ENCODE results near the gene FNTB.

The FNTB gene, protein sequence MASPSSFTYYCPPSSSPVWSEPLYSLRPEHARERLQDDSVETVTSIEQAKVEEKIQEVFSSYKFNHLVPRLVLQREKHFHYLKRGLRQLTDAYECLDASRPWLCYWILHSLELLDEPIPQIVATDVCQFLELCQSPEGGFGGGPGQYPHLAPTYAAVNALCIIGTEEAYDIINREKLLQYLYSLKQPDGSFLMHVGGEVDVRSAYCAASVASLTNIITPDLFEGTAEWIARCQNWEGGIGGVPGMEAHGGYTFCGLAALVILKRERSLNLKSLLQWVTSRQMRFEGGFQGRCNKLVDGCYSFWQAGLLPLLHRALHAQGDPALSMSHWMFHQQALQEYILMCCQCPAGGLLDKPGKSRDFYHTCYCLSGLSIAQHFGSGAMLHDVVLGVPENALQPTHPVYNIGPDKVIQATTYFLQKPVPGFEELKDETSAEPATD

DNA sequence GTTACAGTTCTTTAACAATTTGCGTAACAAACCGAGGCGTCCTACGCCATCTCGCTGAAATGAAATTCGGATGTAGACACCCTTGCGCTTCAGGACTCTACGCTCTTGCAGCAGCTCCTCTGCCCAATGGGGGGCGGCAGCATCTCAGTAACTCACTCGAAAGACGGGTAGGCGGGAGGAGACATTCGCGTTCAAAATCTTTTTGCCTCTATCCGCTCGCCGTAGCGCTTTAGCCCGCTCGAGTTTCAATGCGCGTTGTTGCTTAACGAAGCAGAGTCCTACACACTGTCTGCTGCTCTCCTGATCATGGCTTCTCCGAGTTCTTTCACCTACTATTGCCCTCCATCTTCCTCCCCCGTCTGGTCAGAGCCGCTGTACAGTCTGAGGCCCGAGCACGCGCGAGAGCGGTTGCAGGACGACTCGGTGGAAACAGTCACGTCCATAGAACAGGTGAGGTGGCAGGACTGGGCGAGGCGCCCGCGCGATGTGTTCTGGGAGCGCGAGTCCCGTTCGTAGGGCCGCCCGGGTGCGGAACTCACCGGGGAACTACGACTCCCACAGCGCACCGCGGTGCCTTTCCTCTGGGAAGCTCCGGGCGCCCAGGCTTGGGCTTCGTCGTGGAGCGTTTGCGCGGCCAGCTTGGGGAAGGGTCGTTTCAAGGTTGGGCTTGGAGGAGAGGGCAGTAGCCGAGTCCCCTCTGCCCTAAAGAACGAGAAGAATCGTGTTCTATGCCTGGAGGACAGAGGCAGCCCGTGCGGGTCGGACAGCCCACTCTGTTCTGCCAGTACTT, at the start of gene FNTB:
Gene FNTB, plus strand, starts transcription at position 248 of the 790 bp plus-strand sequence. Its CDS starts 59 bp downstream, at position 307.
- peak; percentile 95 to 98 (median 97) for DNase-seq

DNA sequence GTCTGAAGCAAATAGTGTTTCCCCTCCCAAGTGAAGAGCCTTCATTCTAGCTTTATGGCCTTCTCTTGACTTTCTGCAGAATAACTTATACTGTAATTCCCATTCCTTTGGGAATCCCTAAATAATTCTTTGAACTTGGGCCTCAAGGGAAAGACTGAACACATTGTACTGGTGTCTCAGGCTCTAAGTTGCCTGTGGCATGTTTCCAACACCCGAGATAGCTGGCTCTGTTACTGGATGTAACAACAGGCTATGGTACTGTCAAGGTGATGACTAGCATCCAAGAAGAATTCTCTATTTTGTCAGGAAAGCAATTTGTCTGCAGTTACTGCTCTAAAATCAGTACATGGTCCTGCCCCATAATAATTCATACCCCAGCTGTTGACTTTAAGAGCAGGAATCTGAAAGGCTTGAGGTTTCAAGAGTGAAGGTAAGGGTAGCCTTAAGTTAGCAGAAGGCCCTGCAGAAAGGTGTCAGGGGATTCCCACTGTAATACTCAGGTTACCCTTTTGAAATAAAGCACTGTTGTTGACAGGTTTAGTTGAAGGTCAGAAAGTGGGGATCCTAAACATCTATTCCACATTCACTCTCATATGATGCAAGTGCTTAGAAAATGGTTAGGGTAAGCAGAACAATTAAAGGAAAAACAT, 49.4 kb upstream of the FNTB start:
- peak in 1 of 3 experiments; percentile 3 for DNase-seq

DNA sequence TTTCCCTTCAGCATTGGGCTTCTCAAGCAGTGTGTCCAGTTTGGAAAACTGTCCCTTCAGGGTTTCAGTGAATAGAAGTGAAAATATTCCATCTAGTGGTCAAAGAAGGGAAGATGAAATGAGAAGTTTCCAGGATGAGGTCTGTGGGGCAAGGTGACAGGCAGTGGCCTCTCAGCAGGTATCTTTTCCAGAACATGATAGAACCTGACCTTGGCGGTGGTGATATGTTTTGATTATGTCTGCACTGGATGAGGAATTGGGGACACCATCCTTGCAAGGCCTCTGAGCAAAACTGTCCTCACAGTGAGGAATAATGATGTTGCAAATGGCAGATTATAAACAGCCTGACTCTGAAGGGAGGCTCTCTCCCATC, 48.9 kb upstream of the FNTB start:
- peak in 1 of 3 experiments; percentile 3 for DNase-seq

DNA sequence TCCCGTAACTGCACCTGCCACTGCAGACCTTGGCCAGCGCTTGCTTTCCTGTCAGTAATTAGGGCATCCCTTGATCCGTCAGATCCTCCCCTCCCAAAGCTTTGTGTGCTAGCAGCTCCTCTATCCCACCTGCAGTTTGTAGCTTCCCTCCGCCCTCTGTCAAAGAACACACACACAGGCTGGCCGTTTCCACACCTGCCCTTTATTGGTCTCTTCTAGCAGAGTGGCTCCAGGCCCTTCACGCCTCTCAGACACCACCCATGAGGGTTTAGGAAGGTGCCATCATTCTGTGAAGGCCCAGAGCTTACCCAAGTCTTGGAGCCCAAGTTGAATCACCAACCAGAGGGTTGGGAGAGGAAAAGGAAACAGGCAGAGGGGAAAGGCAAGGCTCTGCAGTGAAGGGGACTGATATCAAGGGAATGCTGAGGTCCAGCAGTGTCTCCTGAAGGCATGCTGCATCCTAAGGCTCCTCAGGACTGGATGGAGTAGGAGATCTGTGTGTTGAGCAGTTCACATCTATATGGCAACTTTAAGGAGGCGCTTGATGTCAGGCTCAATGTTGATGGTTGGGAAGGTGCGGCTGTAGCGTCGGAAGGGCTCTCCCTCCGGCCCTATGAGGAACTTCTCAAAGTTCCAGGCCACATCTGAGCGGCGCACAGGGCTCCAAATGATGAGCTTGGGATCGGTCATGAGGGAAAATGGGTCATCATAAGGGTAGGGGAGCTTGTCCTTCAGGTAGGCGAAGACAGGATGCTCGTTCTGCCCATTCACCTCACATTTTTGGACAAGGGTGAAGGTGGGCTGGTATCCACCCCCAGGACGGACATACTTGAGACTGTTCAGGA, 47.5 kb upstream of the FNTB start:
- peak; percentile 49 to 84 (median 53) for DNase-seq

DNA sequence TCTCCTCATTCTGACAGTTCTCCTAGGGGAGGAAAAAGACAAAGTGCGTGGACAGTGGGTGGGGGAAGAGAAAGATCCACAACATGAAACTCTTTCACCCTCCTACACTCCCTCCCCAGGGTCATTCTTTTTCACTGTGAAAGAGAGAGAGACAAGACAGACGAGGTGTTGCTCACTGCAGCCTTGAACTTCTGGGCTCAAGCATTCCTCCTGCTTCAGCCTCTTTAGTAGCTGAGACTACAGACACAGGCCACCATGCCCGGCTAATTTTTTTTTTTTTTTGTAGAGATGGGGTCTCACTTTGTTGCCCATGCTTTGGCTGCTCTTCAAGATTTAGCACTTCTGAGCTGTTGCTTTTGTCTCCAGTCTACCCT, 46.9 kb upstream of the FNTB start:
- DNase-seq, result no peak

DNA sequence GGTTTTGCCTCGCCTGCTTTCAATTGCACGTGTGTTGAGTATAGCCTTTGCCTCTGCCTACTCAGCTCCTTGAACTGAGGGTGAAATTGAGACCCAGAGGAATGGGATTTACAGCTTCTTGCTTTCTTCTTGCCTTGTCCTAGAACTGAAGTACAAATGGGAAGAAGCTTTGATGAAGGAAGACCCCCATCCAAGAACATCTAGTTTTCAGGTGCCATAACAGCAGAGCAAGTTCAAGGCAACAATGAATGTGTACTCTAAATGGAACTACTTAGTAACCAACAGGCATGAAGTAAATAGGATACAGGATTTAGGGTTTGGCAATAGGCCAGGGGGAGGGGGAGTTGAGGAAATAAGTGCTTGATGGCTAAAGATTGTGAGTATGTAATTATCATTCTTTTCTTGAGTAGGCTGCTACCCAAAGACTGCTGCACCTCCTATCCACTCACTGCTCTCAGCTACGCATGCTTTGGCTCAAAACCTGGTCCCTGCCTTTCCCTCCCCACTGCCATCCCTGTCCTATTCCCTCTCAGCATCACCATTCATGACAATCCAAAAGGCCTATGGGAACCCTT, 46.3 kb upstream of the FNTB start:
- DNase-seq, result no peak

DNA sequence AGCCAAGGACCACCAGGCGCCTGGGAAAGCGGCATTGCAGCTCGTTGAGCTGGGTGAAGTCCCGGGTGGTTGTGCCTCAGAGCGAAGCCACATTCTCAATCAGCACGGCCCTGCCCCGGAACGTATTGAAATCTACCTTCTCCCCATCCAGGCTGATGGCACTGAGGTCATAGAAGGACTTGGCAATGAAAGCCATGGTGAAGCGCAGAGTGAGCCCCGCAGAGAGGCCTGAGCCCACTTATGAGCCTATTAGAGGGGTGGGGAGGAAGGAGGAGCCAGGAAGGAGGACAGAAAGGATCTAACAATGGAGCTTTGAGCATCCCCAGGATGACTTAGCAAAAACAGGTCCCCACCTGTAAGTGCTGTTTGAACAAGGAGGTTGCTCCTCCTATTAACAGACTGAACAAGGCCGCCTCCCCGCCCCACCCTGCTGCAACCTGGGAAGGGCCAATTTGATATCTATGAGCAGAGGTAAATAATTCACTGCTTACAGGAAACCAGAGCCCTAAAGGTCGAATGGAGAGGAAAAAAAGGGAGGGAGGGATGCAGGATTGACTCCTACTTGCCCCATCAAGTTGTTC, 44.1 kb upstream of the FNTB start, which contains the start of gene GPX2:
Gene GPX2, minus strand, starts transcription at position 215 of the 581 bp plus-strand sequence. Its CDS starts 19 bp downstream, at position 196.
- DNase-seq, result peak; percentile 75 to 91 (median 90)

DNA sequence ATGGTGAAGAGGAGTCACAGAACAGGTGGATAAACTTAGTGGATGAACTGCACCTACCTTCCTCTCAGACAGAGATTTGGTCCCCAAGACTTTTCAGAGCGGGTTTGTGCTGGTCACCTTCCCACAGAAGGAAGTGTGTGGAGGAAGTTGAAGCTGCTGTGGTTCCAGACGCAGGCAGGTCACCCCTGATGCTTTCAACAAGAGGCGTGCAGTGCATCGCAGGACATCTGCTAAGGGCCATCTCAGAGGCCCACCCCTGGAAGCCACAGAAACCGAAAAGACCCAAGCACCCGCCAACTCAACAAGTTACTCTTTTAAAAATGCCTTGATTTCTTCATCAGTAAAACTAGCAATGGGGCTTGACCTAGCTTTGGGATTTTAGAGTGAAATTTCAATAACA, 43.1 kb upstream of the FNTB start:
- no peak for DNase-seq

DNA sequence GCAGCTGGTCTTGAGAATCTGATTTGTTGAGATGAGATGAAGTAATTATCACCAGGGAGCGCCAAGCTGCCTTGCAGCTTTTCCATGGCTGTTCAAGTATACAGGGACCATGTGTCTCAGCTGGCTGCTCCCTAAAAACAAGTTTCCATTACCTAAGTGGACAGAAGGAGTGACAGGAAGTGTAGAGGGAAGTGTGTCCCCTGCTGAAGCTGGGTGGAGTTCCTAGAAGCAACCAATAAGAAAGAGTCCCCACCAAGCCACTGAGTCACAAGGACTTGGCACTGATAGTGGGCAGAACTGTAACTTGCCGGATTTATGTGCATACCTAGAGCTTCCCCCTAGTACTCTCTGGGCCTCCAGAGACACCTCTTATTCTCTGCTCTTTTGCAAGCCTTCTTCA, 42.7 kb upstream of the FNTB start:
- no peak for DNase-seq

DNA sequence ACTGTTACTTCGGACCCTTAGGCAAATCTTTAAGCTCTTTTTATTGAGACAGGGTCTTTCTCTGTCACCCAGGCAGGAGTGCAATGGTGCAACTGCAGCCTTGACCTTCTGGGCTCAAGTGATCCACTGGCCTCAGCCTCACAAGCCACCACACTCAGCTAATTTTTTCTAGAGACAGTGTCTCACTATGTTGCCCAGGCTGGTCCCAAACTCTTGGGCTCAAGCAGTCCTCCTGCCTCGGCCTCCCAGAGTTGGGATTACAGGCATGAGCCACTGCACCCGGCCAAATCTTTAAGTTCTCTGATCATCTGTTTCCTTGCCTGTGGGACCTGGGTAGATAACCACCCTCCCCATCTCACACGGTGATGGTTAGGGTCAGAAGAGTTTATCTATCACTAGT, 41.8 kb upstream of the FNTB start:
- DNase-seq, result no peak

DNA sequence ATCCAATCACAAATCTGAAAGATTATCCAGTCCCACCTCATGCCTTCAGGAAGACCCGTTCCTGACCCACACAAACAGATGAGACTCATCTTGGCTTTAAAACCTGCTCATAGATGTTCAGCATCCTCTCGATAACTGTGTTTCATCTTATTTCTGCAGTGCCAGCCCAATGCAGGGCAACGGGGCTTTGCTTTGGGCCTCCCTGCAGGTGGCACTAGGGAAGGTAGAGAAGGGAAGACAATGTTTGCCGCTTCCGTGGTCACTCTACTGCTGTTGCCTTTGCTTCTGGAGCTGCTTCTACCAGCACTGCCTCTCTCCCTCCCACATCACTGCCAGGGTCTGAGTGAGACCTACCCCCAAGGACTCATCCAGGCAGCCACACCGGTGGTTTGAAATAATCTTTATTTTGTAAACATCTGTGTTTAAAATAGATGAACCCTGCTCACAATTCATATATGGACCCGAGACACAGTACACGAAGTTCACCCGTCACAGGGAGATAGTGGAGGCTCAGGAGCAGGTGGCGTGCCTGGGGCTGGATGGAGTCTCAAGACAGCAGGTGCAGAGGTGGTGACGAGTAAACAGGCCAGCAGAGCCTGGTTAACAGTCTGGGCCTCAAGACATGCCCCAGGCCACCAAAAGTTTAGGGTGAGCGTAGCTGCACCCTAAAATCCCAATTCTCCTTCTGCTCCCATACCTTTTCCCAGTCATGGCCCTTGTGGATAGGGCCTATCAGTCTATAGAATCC, 41.1 kb upstream of the FNTB start:
- DNase-seq, result no peak

DNA sequence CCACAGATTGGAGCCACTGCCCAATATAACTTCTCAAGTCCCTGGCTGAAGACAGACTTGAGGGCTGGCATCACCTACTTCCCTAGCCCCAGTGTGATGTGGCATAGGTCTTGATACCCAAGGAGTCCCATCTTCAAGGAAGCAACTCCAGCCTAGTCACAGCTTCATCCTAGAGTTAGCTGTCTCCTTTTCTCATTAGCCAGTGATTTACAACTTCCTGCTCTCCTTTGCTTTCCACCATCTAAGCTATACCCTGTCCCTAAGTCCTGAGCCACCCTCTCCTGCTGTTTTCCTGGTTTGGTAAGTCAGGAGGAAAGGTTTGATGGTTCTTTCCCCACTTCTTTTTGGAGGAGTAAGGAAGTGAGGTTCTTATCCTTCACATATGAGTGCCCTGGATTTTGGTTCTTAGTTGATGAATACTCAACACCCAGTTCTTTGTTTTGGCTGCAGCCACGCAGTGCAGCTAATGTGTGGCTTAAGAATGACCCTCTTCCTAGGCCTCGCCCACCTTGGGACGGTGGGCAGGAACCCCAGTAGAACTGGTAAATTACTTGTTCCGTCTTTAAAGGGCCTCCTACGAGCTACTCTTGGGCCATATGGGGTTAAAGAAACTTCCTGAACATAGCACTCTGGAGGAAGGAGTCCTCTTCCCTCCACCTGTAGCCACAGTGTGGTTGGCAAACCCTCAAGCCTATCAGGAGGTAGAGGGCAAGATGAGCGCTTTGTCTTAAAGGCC, 40.2 kb upstream of the FNTB start:
- no peak for DNase-seq

DNA sequence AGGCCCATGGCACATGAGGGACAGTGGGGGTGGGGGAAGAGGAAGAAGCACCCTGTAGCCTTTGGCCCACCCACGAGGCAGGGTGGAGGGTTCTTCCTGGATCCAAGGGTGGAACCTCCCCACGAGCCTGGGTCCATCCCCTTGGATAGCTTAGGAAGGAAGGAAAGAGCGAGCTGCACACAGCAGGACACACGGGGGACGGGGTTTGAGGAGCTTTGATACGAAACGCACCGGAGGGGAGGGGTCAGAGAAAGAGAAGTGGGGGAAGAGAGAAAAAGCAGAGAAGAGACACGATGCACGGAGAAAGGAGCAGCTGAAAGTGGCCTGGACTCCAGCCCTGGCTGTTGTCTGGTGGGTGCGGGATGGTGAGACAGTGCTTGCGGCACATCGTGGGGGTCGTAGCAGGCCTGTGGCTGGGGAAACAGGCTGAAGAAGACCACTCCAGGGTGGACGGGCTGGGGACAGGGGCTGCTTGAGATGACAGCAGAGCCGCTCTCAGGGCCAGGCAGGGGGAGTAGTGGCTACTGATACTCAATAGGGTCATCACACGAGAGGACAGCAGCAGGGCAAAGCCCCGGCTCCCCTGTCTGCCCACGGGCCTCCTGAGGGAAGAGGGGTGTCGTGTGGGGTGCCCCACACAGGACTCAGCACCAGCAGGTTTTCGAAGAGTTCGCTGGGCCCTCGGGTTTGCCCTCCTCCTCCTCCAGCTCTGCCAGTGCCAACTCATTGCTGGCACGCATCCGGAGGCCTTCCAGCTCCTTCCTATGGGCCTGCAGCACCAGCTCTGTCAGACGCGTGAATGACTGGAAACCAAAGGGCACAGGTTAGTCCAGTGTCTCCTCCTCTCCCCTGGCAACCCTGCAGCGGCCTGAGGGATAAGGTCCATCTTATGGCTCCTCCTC, 38.7 kb upstream of the FNTB start:
- DNase-seq, result no peak

DNA sequence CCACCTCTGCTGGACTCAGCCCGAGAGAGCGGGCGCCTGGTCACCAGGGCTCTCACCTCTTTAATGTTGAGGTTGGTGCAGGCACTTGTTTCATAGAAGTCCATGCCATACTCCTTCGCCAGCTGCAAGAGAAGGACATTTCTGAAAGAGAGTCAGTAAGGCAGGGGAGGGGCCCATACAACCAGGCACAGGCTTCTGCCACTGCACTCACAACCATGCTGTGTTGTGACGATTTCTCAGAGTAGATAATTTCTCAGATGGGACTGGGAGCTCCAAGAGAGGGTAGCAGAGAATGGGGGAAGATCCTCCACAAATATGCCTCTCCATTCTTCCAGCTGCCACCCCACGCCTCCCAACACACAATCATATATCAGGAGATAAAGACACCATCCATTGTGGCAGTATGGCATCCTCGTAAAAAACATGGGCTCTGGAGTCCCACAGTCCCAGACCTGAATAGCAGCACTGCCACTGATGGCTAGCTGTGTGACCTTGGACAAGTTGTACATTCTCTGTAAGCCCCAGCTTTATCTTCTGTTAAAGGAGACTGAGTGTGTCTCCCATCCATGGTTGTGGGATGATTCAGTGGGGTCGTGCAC, 38.0 kb upstream of the FNTB start:
- DNase-seq, result no peak

DNA sequence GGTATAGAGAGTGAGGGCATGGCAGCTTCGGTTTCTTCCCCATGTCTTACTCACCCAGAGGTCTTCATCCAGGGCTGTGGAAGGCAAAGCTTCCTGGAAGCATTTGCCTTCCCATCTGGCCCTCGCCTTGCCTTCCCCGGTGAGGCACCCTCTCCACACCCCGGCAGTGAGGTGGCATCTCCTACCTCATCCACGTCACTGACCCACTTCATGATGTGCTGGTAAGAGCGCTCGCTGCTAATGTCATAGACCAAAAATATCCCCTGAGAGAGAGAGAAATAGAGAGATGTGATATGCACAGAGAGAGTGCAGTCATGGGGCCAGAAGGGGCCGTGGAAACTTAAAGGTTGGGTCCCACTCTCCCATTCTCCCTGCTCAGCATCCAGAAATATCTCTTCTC, 35.8 kb upstream of the FNTB start:
- DNase-seq, result no peak

DNA sequence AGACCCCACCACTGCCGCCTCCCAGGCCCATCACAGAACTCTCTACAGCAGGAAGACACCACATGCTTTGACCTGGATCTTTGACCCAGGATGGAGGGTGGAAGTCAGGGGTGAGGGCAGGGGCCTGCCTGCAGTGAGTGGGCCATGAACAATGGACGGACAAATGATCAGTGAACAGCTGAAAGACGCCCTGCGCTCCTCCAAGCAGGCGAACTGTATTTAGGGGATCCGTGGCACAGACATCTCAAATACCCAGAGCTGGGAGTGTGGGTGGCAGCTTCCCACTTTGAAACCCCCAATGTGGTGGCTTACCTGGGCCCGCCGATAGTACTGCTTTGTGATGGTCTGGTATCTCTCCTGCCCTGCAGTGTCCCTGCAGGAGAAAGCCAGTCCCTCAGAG, 35.4 kb upstream of the FNTB start:
- DNase-seq, result no peak

DNA sequence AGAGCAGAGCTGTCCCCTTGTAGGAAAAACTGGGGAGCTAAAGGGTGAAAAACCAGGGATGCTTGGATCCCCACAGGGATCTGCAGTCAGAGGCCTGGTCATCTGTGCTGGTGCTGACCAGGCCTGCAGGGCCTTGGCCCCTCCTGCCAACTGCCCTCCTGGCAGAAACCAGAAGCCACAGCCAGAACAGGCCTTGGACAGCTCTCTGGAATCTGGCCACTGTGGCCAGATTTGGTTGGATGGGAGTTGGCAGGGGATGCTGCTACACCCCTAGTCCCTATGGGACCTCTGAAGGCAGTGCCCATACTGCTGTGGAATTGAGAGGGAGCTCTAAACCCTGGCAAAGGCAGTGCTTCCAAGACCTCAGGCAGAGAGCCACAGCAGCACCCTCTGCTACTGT, 35.0 kb upstream of the FNTB start:
- no peak for DNase-seq

DNA sequence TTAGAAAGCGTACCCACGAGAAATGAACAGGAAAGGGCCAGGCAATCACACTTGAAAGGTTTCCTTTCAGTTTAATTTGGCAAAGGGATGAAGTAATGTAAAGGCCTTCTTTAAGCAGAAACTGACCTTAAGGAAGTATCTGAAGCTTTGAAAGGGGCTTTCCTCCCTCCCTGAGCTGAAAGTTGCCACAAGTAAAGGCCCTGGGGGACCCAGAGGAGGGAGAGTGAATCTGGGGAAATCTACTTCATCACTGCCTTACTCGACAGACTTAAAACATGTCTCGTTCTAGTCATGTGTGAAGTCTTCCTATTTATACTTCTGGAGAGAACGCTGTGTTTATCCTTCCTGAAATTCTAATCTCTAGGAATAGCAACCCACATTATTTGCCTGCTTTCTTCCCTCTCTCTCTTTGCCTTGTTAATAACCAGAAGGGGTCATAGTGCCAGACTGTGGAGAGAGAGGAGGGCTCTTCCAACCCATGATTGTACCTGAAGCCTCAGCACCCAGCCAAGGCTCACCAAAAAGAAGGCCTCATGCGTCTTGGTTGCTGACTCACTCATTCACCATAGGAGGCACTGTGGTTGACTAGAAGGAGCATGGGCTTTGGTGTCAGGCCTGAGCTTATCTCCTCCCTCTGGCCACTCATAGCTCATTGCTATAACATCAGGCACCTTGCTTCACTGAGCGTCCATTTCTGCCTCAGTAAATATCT, 33.9 kb upstream of the FNTB start:
- DNase-seq, result no peak

Data from NCI-H1417 (cell line).